ENCODE data around the gene SNX9. TPM values are rescaled to one million over a fixed set of nuclear protein-coding genes. Genes with fewer than 3 reads are reported as not detected.

The SNX9 gene
- total RNA-seq, 1 experiment from 2014 or later, result 27.4 TPM

DNA sequence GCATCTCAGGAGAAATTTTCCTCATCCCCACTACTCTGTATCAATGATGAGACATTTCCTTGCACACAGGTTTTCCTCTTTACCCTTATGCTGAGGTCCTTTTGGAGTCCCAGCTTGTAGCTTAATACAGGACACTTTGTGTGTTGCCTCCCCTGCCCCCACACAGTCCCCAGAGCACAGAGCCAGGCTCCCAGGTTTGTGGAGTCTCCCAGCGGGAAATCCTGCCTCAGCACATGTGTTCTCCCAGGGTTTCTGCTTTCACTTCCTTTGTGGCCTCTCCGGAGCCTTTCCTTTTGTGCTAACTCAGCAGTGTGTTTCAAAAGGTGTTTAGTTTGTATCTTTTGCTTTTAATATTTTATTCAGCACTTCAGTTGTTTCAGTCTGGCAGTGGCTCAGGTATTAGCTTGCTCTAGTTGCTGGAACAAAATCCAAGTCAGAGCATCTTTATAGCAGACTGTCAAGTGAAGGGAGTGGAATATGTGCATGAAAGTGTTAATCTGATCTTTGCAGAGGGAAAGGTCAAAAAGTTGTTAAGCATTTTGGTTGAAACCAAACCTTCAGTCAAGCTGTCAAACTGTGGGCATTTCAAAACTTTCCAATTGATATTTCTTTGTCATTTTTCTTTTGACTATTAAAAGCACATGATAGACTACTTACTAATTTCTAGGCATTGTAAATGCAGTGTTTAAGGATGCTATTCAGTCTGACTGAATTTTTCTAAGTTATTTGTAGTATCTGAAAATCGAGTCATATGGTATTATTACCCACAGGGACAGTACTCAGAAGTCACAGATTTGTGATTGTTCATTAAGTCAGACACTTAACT, 8.6 kb downstream of the SNX9 start:
- H3K36me3 ChIP-seq (ENCODE audit: control insufficient read depth, insufficient read depth, low read length), result no peaks in the 10 kb centered on the region
- H3K4me3 Mint-ChIP-seq (ENCODE audit: unreplicated experiment), result no peak overlapping the region
- POLR2A ChIA-PET, result no interaction called here
- no peaks in the 10 kb centered on the region for H3K36me3 Mint-ChIP-seq (ENCODE audit: insufficient read depth, unreplicated experiment)
- H3K4me1 ChIP-seq, result peaks cover 7% of the 10 kb centered on the region; the same call in 1 of the 2 replicates
- CTCF ChIA-PET, result no interaction called here
- H3K4me3 ChIP-seq (ENCODE audit: low read depth, low read length), result no peak overlapping the region
- BruUV-seq (replicated peaks), result no TSS peak
- no peak overlapping the region for H3K27ac Mint-ChIP-seq (ENCODE audit: unreplicated experiment)
- H3K9me3 Mint-ChIP-seq (ENCODE audit: unreplicated experiment), result no peaks in the 10 kb centered on the region
- DNase-seq, result no peak
- TF ChIP-seq, protein P1, sequence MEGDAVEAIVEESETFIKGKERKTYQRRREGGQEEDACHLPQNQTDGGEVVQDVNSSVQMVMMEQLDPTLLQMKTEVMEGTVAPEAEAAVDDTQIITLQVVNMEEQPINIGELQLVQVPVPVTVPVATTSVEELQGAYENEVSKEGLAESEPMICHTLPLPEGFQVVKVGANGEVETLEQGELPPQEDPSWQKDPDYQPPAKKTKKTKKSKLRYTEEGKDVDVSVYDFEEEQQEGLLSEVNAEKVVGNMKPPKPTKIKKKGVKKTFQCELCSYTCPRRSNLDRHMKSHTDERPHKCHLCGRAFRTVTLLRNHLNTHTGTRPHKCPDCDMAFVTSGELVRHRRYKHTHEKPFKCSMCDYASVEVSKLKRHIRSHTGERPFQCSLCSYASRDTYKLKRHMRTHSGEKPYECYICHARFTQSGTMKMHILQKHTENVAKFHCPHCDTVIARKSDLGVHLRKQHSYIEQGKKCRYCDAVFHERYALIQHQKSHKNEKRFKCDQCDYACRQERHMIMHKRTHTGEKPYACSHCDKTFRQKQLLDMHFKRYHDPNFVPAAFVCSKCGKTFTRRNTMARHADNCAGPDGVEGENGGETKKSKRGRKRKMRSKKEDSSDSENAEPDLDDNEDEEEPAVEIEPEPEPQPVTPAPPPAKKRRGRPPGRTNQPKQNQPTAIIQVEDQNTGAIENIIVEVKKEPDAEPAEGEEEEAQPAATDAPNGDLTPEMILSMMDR (IDR thresholded peaks at IDR 0.05; ENCODE audit: insufficient read depth in 1 of 2, low read depth in 1 of 2, low read length in 1 of 2, severe bottlenecking in 1 of 2, unreplicated experiment in 1 of 2), result no peak
- H3K9me3 ChIP-seq, result no peaks in the 10 kb centered on the region; the same call in 1 of the 2 replicates
- no peaks in the 10 kb centered on the region for H3K27me3 ChIP-seq (replicated peaks; ENCODE audit: control insufficient read depth, insufficient read depth, low read length)
- intact Hi-C loops (cut with micrococcal nuclease; ENCODE audit: unreplicated experiment), result no loop called here
- H3K4me1 Mint-ChIP-seq (ENCODE audit: low read depth, unreplicated experiment), result no peaks in the 10 kb centered on the region
- no peaks in the 10 kb centered on the region for H3K27me3 Mint-ChIP-seq (ENCODE audit: insufficient read depth, unreplicated experiment)

DNA sequence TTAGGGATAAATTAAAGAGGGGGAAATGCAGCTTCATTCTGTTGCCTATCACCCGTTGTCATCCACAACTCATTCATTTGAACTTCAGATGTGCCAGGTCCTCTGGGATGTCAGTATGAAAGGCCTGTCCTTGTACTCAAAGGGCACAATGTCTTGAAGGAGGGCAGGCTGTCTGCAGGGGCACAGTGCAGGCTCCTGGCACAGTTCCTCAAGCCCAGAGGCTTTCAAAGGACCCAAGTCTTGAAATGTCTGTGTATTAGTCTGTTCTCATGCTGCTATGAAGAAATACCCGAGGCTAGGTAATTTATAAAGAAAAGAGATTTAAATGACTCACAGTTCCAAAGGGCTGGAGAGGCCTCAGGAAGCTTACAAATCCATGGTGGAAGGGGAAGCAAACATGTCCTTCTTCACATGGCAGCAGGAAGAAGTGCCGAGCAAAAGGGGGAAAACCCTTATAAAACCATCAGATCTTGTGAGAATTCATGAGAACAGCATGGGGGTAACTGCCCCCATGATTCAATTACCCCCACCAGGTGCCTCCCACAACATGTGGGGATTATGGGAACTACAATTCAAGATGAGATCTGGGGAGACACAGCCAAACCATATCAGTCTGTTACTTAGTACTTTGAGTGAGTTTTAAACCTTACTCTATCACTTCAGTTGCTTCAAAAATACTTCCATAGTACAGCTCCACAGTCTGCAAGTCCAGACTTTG, 9.4 kb downstream of the SNX9 start:
- Mint-ChIP-seq H3K27me3 (ENCODE audit: insufficient read depth, unreplicated experiment) (no peaks in the 10 kb centered on the region), H3K4me3 (ENCODE audit: unreplicated experiment) (no peak overlapping the region), H3K4me1 (ENCODE audit: low read depth, unreplicated experiment) (no peaks in the 10 kb centered on the region), H3K27ac (ENCODE audit: unreplicated experiment) (no peak overlapping the region), H3K9me3 (ENCODE audit: unreplicated experiment) (no peaks in the 10 kb centered on the region), H3K36me3 (ENCODE audit: insufficient read depth, unreplicated experiment) (no peaks in the 10 kb centered on the region)
- intact Hi-C loops (cut with micrococcal nuclease; ENCODE audit: unreplicated experiment), result no loop called here
- no peak overlapping the region for H3K4me3 ChIP-seq (ENCODE audit: low read depth, low read length)
- no TSS peak for BruUV-seq (replicated peaks)
- peaks cover 7% of the 10 kb centered on the region; the same call in 1 of the 2 replicates for H3K4me1 ChIP-seq
- no peaks in the 10 kb centered on the region; the same call in 1 of the 2 replicates for H3K9me3 ChIP-seq
- ChIA-PET CTCF (no interaction called here), POLR2A (no interaction called here)
- H3K27me3 ChIP-seq (replicated peaks; ENCODE audit: control insufficient read depth, insufficient read depth, low read length), result no peaks in the 10 kb centered on the region
- H3K36me3 ChIP-seq (ENCODE audit: control insufficient read depth, insufficient read depth, low read length), result no peaks in the 10 kb centered on the region
- no peak for DNase-seq
- TF ChIP-seq, protein P1 (IDR thresholded peaks at IDR 0.05; ENCODE audit: insufficient read depth in 1 of 2, low read depth in 1 of 2, low read length in 1 of 2, severe bottlenecking in 1 of 2, unreplicated experiment in 1 of 2), result no peak

DNA sequence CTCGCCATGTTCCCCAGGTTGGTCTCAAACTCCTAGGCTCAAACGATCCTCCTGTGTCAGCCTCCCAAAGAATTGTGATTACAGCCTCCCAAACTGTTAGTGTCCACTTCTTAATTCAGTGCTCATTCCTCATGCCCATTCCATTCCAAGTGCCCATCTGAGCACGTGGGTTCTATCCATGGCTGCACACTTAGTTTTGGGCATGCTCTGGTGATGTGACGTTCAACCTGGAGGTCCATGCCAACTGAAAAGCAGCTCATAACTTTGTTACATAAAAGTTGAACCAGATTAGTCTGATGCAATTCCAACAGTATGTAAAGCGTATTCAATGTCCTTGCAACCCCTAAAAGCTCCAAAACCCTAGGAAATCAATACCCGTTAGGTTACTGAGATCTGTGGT, 11.5 kb downstream of the SNX9 start:
- intact Hi-C loops (cut with micrococcal nuclease; ENCODE audit: unreplicated experiment), result no loop called here
- Mint-ChIP-seq H3K4me3 (ENCODE audit: unreplicated experiment) (no peak overlapping the region), H3K27ac (ENCODE audit: unreplicated experiment) (no peak overlapping the region), H3K27me3 (ENCODE audit: insufficient read depth, unreplicated experiment) (no peaks in the 10 kb centered on the region), H3K36me3 (ENCODE audit: insufficient read depth, unreplicated experiment) (no peaks in the 10 kb centered on the region), H3K4me1 (ENCODE audit: low read depth, unreplicated experiment) (no peaks in the 10 kb centered on the region), H3K9me3 (ENCODE audit: unreplicated experiment) (no peaks in the 10 kb centered on the region)
- H3K27me3 ChIP-seq (replicated peaks; ENCODE audit: control insufficient read depth, insufficient read depth, low read length), result no peaks in the 10 kb centered on the region
- ChIA-PET CTCF (no interaction called here), POLR2A (no interaction called here)
- H3K9me3 ChIP-seq, result no peaks in the 10 kb centered on the region; the same call in 1 of the 2 replicates
- no peaks in the 10 kb centered on the region for H3K36me3 ChIP-seq (ENCODE audit: control insufficient read depth, insufficient read depth, low read length)
- no peak overlapping the region for H3K4me3 ChIP-seq (ENCODE audit: low read depth, low read length)
- H3K4me1 ChIP-seq, result peaks cover 7% of the 10 kb centered on the region; the same call in 1 of the 2 replicates
- BruUV-seq (replicated peaks), result no TSS peak
- TF ChIP-seq, protein P1 (IDR thresholded peaks at IDR 0.05; ENCODE audit: insufficient read depth in 1 of 2, low read depth in 1 of 2, low read length in 1 of 2, severe bottlenecking in 1 of 2, unreplicated experiment in 1 of 2), result no peak
- no peak for DNase-seq

Data from Caco-2 (cell line).